ENCODE results near the gene UBA5.

The UBA5 gene

DNA sequence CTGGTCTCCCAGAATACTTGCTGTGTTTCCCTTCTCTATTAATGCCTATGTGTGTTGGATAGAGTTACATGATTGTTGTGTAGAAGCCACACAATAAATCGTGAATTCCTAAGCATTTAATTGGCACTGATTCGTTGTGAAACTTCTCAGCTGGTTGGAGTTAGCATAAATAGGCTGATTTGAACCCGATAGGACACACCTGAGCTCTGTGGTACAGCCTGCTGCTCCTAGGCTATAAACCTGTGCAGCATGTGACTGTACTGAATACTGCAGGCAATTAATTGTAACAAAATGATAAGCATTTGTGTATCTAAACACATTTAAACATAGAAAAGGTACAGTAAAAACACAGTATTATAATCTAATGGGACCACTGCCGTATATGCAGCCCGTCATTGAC, 5.4 kb upstream of the UBA5 start:
- no peak for DNase-seq

DNA sequence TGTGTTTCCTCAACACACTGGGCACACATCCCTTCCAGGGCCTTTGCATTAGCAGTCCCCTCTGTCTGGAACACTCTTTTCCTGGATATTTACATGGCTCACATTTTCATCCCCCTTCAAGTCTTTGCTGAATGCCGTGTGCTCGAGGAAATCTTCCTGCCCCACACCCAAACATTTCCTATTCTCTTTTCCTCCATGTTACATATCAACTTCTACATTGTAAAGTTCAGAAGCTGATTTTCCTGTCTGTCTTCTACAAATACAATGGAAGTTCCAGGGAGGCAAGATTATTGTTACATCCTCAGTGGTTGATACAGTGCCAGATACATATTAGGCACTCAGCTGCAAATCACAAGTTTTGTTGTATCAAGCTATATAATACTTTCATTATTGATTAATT, 4.7 kb upstream of the UBA5 start:
- DNase-seq, result no peak

DNA sequence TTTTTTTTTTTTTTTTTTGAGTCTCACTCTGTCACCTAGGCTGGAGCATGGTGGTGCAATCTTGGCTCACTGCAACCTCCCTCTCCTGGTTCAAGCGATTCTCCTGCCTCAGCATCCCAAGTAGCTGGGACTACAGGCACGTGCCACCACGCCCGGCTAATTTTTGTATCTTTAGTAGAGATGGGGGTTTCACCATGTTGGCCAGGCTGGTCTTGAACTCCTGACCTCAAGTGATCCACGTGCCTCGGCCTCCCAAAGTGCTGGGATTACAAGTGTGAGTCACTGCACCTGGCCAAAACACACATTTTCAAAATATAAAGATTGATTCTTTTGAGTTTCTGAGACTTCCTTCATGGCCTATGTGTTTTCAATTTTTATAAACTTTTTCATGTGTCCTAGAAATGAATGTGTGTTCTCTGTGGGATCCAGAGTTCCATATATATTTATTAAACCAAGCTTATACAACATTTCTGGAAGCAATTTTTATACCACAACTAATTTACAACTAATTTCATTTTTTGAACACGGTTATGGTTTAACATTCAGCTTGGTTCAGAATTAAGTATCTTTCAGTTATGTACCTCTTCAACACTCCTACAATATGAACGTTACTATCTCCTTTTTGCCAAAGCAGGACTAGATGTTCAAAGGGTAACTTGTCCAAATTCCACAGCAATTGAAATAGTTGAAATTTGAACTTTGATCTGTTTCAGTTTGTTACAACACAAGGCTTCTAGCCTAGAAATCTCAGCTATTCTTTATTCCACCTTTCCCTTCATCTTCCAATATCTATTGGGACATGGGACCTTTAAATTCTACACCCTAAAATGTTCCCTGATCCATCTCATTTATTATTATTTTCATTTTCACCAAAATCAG, 2.0 kb upstream of the UBA5 start:
- no peak for DNase-seq

DNA sequence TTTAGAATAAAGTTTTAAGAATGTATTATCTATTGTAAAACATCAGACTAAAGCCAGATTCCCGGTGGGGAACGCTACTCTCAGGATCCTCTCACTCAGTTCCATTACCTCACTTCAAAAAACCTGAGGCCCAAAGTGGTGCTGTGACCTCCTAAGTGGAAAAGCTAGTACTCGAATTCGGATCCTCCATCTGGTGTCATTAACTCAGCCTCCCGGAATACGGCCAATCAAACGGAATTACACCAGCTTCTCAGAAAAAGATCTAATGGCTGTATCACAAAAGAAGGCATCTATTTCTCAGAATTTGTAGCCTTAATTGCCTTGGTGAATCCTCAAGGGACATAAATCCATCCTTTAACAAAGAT, 1.1 kb upstream of the UBA5 start:
- DNase-seq, result peak; percentile 64

DNA sequence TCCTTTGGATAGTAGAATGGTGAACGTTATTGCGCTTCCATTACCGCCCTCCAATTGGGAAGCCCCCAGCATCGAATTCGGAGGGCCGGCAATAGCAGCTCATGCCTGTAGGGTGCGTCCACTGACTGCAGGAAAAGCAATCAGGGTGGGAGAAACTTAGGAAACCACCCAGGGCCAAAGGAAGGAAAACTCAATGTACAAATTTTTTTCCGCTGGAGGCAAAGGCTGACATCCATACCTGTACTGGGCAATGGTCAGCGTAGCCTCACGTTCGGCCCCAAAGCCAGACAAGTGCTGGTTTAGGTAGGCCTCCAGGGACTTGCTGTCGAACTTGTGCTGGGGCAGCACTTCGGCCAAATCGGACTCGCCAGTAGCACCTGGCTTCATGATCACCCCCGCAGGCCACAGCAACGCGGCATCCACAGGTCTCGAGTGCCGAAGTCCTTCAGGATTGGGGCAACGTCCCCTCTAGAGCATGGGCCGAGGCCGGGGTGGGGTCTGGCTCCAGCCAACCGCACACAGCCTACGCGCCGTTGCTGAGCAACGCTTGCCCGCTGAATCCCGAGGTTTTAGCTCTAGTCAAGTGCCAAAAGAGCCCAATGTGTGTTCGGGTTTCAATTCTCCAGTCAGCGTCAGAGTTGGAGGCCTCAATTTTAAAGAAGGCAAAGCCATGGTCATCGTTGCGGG, 621 bp upstream of the UBA5 start, which contains the start of gene ACAD11:
TSS of gene ACAD11 (minus strand) at position 445 of the 687 bp plus-strand sequence. CDS start at position 387, 58 bp downstream.
- peak; percentile 80 for DNase-seq

DNA sequence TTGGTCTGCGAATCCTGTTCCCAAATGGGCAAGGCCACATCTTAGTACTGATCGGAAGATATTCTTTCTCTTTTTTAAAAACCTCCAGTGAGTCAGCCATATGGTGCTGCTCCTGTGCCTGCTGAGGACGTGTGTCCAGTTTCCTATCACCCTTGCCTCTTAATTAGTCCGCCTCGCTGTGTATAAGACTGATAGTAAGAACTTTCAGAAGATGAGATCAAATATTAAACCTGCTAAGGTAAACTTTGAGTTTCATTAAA, 612 bp downstream of the UBA5 start:
- no peak for DNase-seq

DNA sequence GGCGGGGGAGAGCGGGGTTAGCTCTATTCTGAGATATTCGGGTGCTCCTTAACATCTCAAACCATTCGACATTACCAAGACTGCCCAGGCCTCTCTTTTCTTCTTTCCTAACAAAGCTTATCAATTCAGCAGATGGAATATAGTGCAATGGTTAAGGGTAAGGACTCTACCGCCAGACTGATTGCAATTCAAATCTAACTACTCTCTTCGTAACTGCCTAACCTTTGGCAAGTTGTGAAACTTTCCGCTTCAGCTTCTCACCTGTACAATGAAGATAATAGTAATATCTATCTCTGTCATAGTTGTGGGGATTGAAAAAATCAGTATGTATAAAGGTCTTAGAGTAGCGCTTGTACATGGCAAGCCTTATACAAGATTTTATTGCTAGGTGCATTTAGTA, 972 bp downstream of the UBA5 start:
- DNase-seq, result no peak

DNA sequence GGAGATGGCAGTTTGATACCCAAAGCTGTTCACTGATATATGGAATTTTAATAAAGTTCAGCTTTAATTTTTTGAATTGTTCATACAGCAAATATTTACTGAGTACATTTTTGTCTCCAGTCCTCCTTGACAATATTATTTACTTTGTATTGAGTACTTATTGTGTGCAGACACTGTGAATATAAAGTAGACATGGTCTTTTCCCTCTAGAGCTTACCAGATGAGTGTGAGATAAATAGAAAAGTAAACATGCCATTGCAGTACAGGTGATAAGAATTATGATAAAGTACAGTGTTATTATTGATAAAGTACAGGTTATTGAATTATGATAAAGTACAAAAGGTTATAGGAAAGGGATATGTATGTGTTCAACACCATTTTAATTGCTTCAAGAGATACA, 2.1 kb downstream of the UBA5 start:
- DNase-seq, result no peak

DNA sequence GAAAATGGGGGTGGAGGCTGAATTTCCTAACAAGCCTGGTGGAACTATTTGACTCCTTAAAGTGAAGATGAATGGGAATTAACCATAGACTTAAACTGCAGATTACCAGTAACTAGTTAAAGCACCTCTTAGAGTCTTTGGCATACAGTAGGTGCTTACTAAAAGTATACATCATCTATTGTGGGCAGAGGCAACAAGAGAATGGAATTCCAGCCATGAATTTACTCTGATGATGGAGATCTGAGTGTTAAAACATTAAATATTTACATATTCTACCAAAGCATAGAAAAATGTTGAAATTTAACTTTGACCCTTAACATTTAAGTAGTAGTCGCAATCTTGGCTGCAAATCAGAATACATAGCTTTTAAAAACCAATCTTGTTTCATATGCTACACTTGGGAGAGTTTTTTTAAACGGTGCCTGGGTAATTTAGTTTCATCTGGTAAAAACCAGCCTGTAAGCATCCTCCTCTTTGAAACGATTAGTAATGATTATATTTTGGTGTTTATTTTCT, 5.2 kb downstream of the UBA5 start:
- no peak for DNase-seq

DNA sequence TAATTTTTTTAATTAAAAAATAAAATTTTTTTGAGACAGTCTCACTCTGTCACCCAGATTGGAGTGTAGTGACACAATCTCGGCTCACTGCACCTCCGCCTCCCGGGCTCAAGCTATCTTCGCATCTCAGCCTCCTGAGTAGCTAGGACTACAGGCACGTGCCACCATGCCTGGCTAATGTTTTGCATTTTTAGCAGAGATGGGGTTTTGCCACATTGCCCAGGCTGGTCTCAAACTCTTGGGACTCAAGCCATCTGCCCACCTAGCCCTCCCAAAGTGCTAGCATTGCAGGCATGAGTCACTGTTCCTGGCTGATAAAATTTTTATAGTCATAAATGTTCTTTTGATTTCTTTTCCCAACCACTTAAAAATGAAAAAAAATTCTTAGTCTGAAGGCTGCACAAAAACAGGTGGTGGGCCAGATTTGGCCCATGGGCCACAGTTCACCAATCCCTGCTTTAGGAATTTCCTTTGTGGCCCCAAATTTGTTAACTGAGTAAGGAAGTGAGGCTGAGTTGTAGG, 9.2 kb downstream of the UBA5 start:
- DNase-seq, result no peak

DNA sequence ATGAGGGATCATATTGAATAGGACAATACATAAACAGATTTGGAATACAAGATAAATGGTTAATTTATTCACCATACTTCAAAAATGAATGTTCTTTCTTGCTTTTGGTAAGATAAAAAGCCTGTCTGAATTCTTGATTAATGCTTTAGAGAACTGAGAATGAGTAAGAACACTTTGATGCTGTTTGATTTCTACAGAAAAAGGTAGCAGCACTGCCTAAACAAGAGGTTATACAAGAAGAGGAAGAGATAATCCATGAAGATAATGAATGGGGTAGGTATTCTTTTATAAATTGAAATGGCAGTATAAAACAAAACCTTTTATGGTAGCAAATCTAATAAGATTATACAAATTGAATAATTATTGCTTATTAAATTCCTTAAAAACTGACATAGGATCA, 15.3 kb downstream of the UBA5 start:
- no peak for DNase-seq

DNA sequence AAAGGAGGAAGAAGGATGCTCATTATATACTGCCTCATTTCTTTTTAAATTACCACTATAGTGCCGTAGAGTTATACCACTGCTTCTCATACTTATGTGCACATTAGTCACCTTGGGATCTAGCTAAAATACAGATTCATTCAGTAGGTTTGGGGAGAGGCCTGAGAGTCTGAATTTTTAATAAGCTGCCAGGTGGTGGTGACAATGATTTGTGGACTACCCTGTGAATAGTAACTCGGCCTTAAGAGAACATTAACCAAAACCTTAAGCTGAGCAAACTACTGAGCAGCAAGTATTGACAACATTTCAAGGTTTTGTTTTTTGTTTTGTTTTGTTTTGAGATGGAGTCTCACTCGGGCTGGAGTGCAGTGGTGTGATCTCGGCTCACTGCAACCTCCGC, 19.8 kb downstream of the UBA5 start:
- DNase-seq, result no peak

DNA sequence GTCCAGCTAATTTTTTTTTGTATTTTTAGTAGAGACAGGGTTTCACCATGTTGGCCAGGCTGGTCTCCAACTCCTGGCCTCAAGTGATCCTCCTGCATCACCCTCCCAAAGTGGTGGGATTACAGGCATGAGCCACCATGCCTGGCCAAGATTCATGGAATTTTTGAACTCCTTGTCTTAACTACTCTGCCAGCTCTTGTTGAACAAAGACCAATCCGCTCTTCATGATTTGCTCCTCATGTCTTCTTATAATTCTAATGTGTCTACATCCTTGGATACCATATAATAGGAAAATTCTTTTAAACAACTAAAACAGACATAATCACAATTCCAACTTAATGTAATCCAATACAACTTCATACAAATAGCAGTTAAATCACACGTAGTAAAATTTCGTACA, 21.3 kb downstream of the UBA5 start:
- no peak for DNase-seq

DNA sequence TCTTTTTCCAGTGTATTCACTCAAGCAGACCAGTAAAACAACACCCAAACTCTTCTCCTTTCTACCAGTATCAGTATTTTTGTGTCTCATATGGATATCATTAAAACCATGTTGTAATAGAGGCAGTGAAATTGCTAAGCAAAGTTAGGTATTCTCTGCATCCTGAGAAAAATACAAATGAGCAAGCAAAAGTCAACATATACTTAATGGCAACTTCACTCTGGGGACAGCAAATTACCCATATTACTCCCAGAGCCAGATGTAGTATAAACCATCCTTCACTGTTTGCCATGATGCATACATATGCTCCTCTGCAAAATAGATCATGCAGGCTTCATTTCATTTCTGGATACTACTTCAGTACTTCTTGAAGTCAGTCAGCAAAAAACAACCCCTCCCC, 22.1 kb downstream of the UBA5 start:
- DNase-seq, result no peak

DNA sequence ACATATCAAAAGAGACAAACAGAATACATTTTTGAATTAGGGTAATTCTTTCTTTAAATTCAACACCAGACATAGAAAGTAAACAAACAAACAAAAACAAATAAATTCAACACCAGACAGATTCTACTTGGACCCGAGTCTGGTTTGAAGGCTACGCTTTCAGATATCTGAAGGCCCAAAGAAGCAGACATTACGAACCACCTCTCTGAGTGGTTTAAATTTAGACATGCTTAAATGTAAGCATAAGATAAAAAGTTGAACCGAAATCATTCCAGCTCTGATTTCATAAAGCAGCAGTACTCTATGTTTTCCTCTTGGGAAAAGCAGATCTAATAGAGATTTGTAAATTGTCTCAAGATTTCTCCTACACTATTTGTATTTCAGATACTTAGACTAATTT, 29.9 kb downstream of the UBA5 start:
- DNase-seq, result no peak

DNA sequence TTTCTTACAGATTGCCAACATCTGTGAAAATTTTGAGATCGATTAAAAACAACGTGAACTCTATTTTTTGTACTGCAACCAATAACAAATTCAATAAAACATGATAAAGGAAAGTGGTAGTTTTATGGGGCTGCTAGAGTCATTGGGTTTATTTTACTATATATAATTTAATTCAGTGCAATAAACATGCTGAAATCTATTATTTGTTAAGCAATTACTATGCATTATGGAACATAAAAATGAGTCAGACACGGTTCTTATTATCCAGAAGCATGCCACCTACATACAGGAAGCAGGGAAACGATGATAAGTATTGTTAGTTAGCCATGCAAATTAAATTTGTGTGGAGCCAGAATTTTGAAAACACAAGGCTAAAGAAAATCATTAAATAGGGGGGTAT, 34.9 kb downstream of the UBA5 start:
- DNase-seq, result no peak

DNA sequence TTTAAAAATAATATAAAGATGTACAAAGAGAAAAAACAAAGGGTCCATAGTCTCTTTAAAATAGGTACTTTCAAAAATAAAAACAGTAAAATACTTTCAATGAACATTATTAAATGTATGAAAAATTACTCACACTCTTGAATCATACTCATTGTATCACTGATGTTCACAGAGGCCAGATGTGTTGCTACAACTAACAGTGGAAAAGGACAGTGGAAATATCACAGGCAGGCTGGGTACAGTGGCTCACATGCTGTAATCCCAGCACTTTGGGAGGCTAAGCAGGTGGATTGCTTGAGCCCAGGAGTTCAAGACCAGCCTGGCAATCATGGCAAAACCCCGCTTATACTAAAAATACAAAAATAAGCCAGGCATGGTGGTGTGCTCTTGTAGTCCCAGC, 35.3 kb downstream of the UBA5 start:
- no peak for DNase-seq

DNA sequence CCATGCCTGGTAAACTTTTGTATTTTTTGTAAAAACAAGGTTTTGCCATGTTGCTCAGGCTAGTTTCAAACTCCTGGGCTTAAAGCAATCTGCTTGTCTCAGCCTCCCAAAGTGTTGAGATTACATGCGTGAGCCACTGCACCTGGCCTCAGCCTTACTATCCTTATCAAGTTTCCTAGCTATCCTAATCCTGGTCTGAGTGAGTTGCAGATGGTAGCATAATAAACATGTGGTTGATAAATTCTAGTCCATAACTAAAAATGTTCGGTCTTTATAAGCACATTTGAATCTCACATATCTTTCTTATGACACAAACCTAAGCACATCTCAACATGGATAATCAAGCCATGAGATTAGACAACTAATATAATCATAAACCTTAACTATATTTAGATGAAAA, 43.6 kb downstream of the UBA5 start:
- no peak for DNase-seq

DNA sequence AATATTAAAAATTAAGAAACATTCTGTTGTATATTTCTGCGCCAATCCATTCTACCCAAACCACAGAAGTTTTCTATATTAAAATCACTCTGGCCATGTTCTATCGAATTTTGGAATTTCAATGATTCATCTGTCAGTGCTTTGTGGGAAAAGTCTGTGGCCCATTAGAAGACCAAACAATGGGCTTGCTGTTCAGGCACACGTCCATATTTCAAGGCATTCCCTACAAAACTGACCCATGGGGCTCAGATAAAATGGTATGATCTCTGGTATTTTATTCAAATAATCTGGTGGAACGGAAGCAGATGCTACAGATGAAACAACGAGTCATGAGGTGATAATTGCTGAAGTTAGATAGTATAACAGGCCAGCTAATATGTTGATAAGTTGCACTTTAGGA, 49.6 kb downstream of the UBA5 start:
- no peak for DNase-seq

DNA sequence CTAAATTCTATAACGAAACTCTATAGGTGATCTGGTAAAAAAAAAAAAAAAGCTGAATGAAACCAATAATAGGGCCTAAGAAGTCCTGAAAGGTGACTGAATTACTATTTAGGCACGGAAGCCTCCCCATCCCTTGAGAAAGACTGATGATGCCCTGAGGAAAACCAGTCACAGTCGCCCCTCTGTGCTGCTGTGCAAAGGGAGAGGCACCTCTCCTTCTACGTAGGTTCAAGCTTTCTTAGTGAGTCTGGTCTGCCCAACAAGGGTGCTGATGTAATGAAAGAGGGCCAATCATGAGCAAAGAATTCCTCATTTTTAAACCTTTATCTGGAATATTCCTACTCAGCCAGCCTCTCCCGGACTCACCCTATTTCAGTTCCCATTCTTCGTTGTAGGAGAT, 50.2 kb downstream of the UBA5 start:
- DNase-seq, result no peak

DNA sequence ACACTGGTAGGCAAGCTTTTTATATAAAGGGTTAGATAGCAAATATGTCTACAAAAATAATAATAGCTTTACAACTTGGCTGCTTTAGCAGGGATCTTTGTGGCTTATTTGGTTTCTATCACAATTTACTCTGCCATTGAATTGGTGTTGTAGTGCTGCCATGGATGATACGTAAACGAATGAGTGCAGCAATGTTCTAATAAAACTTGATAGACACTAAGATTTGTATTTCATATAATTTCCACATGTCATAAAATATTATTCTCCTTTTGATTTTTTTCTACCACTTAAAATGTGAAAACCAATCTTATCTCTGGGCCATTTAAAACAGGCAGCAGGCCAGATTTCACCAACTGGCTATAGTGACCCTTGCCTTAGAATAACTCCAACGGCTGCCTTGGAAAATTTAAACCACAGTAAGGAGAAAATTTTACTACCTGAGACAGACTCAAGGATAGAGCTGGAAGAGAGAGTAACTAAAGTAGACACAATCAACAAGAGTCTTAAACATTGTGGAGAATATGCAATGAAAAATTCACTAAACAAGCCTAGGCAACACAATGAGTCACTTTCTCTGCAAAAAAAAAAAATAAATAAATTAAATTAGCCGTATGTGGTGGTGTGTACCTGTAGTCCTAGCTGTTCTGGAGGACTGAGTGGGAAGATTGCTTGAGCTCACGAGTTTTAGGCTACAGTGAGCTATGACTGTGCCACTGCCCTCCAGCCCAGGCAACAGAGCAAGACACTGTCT, 54.0 kb downstream of the UBA5 start:
- no peak for DNase-seq

DNA sequence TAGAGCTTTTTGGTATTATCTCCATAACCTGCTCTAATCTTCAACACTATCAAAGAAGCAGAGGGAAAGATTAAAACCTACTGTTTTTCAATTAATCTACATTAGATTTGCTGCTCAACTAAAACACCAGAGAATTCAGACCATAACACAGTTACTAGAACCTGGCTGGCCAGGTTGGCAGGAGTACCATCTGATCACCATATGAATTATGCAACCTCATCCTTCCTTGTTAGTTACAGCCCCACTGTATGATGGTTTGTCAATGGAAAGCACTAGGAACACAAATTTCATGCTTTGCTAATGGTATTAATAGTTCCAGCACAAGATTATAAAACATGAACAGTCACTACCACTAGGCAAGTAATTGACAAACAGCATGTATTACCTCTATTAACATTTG, 56.2 kb downstream of the UBA5 start:
- no peak for DNase-seq

DNA sequence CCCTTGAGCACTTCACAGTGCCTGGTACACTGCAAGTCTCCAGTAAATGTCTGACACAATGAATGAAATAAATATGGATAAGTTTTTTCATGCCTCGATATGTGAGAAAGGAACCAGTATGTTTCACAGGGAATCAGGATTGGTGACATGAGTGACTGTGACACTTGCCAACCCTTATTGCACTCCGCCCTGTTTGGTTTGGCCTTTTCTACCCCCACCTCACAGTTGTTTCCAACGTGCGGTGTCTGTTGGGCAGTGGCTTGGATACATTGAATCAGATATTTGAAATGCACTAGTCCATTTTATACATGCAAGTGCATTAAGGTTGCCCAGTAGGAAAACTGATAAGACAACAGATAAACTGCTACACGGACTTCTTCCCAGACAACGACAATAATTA, 60.1 kb downstream of the UBA5 start:
- DNase-seq, result no peak

All from midbrain (tissue), 1 donor.